ENCODE data around the gene MLLT1. TPM values are rescaled to one million over a fixed set of nuclear protein-coding genes. Genes with fewer than 3 reads are reported as not detected.
A peak's percentile ranks its signal among the peaks of the same experiment; 100 is the strongest.

Gene MLLT1
- total RNA-seq, 1 donor from 2014 or later: 6.0 TPM

DNA sequence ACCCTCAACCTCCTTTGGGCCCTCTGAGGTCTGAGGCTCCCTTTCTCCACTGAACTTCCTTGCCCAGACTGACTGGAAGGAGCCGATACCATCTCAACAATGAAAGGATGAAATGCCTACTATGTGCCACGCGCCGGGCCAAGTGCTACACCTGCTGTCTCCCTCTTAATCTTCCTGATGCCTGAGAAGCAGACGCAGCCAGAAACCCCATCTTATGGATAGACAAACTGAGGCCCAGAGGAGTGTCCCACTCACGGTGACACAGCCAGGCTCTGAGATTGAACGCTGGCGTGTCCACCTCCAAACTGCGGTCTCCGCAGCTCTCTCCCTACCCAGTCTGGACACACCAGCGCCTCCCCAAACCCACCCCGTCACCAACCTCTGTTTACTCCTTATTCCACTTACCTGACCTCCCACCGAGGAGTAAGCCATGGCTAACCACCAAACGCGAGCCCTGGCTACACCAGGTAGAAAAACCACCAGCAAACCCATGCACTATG lies 20.9 kb downstream of the MLLT1 start:
- DNase-seq (ENCODE audit: low read depth, low spot score): no peak

DNA sequence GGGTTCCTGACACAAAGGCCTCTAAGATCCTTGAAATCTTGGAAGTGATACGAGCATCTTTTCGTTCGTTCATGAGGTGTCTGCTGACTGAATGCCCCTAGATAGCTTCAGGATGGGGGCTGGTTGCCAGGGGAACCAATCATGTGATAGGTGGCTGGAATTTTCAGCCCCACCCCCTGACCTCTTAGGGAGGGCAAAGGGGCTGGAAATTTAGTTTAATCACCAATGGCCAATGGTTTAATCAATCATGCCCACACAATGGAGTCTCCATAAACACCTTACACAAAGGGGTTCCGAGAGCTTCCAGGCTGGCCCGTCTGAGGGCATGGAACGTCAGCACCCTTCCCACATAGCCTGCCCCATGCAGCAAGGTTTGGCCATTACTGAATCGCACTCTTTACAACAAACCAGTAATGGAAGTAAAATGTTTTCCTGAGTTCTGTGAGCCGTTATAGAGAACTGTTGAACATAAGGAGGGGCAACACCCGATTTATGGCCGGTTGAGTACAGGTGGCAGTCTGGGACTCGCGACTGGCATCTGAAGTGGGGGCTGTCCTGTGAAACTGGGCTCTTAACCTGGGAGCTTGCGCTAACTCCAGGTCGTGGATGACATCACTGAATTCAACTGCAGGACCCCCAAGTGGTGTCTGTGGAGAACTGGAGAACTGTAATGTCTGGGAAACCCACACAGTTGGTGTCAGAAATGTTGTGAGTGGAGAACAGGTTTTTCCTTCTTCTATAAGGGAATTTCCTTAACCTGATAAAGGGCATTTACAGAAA lies 25.6 kb downstream of the MLLT1 start:
- no peak for DNase-seq (ENCODE audit: low read depth, low spot score)

DNA sequence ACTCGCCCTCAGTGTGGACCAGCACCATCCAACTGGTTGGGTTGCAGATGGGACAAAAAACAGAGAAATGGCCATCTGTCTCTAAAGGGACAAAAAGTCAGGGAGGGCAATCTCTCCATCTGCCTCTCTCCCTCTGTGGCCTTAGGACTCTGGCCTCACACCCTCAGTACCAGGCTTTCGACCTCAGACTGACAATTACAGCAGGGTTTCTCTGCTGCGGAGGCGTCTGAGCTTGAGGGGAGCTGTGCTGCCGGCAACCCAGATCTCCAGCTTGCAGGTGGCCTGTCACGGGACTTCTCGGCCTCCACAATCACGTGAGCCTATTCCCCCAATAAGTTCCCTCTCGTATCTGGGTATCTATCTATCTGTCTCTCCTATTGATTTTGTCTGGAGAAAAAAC lies 27.7 kb downstream of the MLLT1 start:
- no peak for DNase-seq (ENCODE audit: low read depth, low spot score)

DNA sequence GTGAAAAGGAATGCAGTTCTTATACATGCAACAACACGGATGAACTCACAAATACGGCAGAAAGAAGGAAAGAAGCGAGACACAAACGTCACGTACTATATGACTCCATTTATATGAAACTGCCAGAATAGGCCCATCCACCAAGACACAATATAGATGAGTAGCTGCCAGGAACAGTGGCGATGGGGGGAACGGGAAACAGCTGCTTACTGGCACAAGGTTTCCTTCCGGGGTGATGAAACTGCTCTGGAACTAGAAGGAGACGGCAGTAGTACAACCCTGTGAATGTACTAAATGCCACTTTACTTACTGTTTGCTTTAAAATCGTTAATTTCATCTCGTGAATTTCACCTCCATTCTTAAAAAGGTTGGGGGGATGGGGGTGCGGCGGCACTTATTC lies 28.9 kb downstream of the MLLT1 start:
- DNase-seq (ENCODE audit: low read depth, low spot score): no peak

DNA sequence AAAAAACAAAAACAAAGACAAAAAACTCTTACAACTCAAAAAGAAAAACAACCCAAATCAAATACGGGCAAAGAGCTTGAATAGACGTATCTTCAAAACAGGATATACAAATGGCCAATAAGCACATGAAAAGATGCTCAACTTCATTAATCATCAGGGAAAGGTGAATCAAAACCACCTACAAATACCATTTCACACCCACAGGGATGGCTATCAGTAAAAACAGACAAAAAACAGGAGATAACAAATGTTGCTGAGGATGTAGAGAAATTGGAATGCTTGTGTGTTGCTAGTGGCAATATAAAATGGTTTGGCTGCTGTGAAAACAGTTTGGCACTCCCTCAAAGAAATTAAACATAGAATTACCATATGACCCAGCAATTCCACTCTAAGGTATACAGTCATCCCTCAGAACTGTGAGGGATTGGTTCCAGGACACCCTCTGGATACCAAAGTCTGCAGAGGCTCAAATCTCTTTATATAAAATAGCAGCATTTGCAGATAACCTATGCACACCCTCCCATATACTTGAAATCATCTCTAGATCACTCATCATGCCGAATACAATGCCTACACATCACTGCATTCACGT lies 29.7 kb downstream of the MLLT1 start:
- DNase-seq (ENCODE audit: low read depth, low spot score): no peak

DNA sequence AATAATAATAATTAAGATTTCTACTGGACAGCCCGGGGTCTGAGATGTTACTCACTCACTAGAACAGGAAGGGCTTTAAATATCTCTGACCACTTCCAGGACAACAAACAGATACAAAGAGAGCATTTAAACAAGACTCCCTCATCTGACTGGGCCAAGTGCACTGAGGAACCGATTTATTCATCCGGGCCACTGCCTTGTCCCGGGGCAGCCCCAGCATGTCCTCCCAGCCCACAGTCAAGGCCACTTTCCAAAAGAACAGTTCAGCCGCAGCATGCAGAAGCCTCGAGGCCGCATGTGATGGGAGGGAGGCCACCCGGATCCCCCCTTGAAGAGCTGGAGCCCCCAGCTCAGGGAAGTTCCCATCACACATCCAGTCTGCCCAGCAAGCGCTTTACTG lies 30.5 kb downstream of the MLLT1 start:
- DNase-seq (ENCODE audit: low read depth, low spot score): no peak

DNA sequence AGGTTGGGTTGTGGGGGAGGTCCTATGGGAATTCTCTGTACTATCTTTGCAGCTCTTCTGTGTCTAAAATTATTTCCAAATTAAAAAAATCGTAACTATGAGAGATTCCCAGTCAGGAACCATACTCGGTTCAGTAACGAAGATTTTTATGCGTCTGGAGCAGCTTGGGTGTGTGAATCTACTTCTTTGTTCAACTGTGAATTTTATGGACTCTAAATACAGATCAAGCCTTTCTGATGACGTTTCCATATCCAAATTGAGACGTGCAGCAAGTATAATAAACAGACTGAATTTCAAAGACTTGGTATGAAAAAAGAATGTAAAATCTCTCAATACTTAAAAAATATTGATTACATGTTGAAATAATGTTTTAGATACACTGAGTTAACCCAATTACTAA lies 30.9 kb downstream of the MLLT1 start:
- DNase-seq (ENCODE audit: low read depth, low spot score): no peak

DNA sequence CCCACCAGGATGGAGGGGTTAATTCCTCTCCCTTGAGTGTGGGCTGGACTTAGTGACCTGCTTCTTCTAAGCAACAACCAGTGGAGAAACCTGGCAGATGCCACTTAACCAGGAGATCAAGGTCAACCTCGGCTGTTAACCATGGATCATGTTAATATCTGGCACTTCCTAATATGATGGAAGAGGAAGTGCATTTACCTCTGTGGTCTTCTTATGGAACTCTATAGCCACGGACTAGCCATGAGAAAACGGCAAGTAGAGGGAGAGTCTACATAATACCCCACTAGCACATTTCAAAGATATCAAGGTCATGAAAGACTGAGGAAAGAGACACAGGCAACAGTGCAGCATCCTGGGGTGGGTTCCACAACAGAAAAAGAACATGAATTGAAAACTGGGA lies 31.4 kb downstream of the MLLT1 start:
- no peak for DNase-seq (ENCODE audit: low read depth, low spot score)

DNA sequence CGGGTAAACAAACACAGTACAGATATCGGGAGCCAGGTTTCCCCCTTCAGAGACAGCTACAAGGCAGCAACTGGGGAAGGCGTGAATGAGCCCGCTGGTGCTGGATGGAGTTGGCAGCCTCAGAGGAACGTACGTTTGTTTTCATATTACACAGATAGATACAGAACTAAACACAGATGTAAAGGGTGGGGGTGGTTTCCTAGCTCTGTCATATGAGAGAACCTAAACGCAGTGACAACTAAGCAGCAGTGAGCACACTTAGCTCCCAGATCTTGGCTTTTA lies 32.8 kb downstream of the MLLT1 start:
- no peak for DNase-seq (ENCODE audit: low read depth, low spot score)

DNA sequence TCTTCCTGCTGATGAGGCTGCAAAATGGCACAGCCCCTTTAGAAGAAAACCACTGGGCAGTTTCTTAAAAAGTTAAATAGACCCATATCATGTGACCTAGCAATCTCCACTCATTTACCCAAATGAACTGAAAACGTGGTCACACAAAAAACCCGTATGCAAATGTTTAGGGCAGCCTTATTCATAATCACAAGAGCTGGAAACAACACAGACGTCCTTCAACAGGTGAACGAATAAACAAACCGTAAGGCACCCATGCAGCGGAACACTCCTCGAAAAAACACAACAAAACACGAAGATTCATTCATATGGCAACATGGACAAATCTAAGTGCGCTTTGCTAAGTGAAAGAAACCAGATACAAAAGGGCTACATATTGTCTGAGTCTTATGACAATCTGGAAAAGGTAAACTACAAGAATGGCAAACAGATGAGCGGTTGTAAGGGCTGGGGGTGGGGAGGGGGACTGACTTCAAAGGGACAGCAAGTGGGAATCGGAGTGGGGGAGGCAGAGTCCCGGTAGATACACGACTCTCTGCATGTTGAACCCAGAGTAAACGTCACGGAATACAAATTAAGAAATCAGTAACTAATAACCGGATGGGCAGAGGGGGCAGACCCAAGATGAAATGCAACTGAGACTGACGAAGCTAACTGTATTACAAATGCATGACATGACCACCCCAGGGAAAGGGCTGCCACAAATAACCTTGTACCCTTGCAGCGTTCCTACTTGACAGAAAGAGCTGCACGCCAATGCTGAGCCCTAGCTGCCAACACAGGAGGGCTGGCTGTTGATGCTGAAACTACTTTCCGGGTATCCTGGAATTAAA lies 33.4 kb downstream of the MLLT1 start:
- DNase-seq (ENCODE audit: low read depth, low spot score): no peak

DNA sequence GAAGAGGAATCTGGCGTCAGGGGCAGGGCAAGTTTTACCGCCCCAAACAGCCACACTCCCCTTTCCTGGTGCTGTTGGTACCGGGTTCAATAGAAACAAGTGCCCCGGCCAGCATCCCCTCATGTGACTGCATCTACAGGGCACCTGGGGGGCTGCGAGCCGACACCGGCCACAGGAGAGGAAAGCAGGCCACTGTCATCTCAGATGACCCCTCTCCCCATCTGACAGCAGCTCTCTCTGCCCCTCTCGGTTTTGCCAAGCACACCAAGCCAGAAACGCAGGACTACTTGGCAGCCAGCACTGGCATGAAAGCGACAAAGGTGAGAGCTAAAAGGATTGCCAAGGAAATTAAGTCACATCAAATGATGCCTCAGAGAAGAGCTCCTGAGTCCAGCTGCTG lies 37.1 kb downstream of the MLLT1 start:
- DNase-seq (ENCODE audit: low read depth, low spot score): no peak

DNA sequence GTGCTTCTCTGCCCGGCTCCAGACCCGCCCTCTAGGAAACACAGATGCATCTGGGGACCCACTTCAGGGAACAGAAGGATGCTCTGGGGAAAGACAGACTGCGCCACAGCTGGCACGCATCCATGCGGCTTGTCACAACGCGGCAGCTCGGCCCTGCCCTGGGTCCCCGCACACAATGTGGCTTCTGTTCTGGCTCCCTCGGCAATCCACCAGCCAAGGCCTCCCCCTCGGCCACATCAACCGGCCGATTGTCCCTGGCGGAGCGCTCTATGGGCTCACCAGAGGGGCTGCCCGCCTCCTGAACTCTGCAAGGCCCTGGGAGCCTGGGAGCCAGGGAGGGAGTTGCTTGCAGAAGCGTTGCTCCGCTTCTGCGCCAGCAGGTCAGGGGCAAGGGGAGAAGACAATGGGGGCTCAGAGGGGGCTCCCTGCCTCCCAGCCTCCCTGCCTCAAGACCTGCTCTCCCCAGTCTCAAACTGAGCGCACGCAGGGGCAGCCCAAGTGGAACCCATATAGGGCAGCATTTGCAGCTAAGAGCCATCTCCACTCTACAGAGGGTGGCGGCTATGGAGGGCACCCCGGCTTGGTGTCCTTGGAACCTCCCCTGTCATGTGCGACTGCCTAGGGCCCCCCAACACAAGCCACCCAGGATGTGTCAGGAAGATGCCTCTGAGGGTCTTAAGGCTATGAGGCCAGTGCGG lies 37.9 kb downstream of the MLLT1 start:
- no peak for DNase-seq (ENCODE audit: low read depth, low spot score)

DNA sequence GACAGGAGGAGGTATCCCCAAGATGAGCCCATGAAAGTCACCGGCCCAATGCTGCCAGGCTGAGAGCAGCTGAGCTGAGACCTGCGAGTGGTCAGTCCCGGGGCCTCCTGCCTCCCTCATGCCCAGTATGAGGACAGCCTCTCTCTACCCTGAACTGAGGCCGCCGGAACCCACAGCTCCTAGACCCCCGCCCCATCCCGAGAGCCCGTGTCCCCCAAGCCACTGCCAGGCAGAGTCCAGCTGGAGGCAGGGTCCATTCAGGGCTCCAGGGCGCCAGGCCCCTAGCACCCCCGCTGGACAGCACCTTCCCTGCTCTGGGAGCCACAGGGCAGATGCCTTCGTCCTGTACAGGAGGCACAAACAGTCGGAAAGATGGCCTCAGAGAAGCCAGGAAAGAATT lies 38.7 kb downstream of the MLLT1 start:
- DNase-seq (ENCODE audit: low read depth, low spot score): no peak

DNA sequence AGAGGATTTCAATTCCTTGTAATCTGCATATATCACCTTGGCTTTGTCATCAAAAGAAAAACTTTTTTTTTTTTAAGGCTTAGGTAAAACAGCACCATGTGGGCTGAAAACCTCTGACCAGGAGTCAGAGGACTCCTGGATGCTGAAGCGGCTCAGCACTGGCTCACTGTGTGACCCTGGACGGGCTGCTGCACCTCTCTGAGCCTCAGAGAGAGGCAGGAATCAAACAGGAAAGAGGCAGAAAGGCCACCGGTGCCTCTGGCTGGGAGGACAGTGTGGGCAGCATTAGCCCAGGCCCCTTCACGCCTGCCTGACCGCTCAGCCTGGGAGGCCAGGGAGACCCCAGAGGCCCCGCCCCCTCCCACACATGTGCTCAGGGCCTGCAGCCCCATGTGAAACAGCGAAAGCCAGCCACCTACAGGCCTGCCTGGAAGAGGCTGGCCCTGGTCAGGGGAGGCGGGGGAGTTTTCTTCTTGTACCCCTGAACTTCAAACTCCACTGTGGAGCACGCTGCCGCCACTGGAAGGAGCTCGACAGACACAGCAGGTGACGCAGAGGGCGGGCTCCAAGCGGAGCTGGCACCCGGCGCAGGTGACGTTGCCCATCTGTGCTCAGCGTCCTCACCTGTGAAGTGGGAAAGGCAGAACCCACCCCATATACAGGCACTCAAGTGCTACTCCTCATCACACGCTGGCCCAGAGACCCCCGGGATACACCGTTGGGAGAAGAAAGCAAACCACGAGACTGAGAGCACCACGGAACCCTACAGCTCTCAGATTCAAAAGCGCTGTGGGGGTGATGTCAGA lies 39.7 kb downstream of the MLLT1 start:
- DNase-seq (ENCODE audit: low read depth, low spot score): no peak

DNA sequence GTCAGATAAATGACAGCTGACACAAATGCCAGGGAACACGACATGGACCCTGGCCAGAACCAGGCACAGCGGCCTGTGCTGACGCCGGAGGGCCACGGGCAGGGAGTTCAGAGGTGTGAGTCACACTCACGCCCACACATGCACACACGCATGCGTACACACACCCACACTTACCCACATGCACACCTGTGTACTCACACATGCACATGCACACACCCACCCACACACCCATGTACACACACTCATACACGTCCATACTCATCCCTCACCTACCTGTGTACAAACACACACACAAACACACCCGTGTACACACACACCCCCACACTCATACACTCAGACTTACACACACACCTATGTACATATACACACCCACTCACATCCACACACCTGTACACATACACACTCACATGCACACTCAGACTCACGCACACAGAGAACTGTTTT lies 40.4 kb downstream of the MLLT1 start:
- DNase-seq (ENCODE audit: low read depth, low spot score): no peak

DNA sequence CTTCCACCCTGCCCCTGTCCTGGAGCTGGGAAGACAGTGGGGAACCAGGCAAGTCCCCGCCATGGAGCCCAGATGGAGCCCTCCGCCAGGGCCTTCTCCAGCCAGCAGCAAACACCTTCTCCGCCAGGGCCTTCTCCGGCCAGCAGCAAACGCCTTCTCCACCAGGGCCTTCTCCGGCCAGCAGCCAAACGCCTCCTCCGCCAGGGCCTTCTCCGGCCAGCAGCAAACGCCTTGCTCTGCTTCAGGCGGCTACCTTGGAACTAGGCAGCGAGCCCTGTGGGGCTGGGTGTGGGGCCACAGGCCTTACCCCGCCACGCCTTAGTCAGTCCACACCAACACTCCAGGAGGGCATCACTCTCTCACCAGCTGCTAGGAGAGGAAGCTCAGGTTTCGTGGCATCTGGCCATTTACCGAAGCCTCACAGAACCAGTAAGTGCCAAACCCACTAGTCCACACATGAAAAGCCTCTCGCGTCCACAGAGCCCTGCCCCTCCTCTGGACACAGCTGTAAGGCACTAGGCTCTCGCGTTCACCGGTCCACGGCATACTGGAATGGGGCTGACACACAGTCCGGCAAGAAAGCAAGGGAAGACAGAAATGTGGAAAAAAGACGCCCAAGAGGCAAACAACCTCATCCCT lies 41.0 kb downstream of the MLLT1 start:
- DNase-seq (ENCODE audit: low read depth, low spot score): no peak

DNA sequence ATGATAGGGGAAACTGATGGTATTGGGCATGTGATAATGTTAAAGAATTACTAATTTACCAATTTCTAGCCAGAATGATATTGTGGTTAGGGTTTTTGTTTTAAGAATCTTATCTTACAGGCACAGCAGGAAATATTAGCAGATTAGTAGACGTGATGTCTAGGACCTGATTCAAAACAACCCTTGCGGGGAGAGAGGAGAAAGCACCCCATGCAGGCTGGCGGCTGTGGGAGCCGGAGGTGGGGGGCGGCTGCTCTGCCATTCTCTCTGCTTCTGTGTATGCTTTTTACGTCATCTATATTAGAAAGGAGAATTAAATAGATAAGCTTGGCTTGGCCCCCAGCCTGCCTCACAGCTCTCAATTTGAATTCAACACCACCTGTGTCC lies 41.5 kb downstream of the MLLT1 start:
- DNase-seq (ENCODE audit: low read depth, low spot score): peak; percentile 83

DNA sequence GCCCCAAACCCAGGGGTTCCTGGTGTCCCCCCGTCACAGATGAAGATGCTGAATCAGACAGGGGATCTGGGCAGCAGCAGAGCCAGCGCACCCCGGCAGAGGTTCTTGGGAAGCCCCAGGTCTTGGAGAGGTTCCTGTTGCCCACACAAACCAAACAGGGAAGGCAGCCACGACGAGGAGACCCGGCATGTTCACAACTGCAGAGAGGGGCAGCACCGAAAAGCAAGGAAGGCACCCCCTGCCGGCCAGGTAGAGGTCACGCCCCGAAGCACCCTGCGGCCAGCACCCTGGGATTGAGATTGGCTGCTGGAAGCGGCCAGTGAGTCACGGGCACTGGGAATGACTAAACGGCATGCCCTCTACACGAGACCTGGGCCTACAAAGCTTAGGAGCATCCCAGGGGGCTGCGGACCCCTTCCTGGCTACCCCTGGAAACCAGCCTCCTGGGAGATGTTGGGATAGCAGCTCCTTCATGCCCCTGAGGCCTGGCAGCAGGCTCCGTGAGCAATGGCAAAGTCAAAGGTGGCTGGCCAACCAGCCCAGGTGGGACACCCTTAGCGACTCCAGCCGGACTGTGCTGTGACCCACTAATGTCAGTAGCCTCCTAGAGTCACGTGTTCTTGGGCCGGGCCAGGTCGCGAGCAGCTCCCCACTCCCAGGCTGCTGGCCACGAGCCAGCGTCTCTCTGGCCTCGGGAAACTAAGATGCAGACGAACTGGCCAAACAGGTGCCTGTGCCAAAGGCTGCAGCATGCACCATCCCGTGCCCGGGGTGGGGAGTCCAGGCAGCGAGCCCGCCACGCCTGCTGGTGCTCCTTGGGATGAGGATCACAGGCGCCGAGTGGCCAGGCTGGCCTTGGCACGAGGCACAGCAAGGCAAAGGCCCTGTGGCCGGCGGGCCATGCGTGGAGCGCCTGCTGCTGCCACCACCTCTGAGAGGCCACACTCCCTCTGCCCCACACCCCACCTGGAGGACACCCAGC lies 43.2 kb downstream of the MLLT1 start:
- no peak for DNase-seq (ENCODE audit: low read depth, low spot score)

All from pulmonary artery endothelial cell (primary cell).